NOMO-1 treated with DMSO at 0.1 percent for 48 hours (cell line): Measurements from ENCODE around the gene ARNT2.

ENCODE experiments used
- DNase-seq: peaks from one replicate; lab custom pipeline; 2025; ENCODE audit not compliant: unreplicated experiment; lab: John Stamatoyannopoulos, UW

Gene ARNT2

GRCh38 chr15:80611543-80612080 lies 207.4 kb downstream of the ARNT2 start:
- DNase-seq: no peak

GRCh38 chr15:80612118-80612823 lies 208.1 kb downstream of the ARNT2 start:
- DNase-seq: no peak

GRCh38 chr15:80613762-80614365 lies 209.7 kb downstream of the ARNT2 start:
- no peak for DNase-seq

GRCh38 chr15:80614711-80615360 lies 210.7 kb downstream of the ARNT2 start:
- no peak for DNase-seq

GRCh38 chr15:80615361-80615736 lies 211.2 kb downstream of the ARNT2 start:
- DNase-seq: no peak

GRCh38 chr15:80615783-80616391 lies 211.7 kb downstream of the ARNT2 start:
- DNase-seq: no peak

GRCh38 chr15:80618685-80619400 lies 214.7 kb downstream of the ARNT2 start:
- DNase-seq: peak; percentile 56

GRCh38 chr15:80619680-80620079 lies 215.5 kb downstream of the ARNT2 start:
- DNase-seq: no peak

- DNase-seq: no peak
These were observed 216.0 kb downstream of the ARNT2 start for GRCh38 chr15:80620141-80620540.

- DNase-seq: no peak
These were observed 216.7 kb downstream of the ARNT2 start for GRCh38 chr15:80620931-80621330.

GRCh38 chr15:80626643-80627120 lies 222.5 kb downstream of the ARNT2 start:
- no peak for DNase-seq

GRCh38 chr15:80629355-80629754 lies 225.2 kb downstream of the ARNT2 start:
- no peak for DNase-seq

GRCh38 chr15:80630981-80631380 lies 226.8 kb downstream of the ARNT2 start:
- no peak for DNase-seq

GRCh38 chr15:80633221-80633620 lies 229.0 kb downstream of the ARNT2 start:
- no peak for DNase-seq

GRCh38 chr15:80635953-80636352 lies 231.8 kb downstream of the ARNT2 start:
- no peak for DNase-seq

- no peak for DNase-seq
These were observed 232.5 kb downstream of the ARNT2 start for GRCh38 chr15:80636675-80637074.

GRCh38 chr15:80637747-80638146 lies 233.6 kb downstream of the ARNT2 start:
- no peak for DNase-seq

GRCh38 chr15:80638553-80639167 lies 234.5 kb downstream of the ARNT2 start:
- DNase-seq: no peak

GRCh38 chr15:80639168-80639555 lies 235.0 kb downstream of the ARNT2 start:
- DNase-seq: no peak

GRCh38 chr15:80640531-80641121 lies 236.4 kb downstream of the ARNT2 start:
- DNase-seq: peak; percentile 15
